Stimulated activated naive CD4-positive, alpha-beta T cell (primary cell): ENCODE data around the gene SMIM44.
"Not testable (repeated sequence)": the region's sequence is repeated elsewhere in the genome, so short reads cannot be mapped to it uniquely, and the experiment has no call there.

Source experiments
- DNase-seq, 6 experiments: peaks; one replicate each; lab custom pipeline; 2025; lab: John Stamatoyannopoulos, UW

SMIM44 gene

DNA sequence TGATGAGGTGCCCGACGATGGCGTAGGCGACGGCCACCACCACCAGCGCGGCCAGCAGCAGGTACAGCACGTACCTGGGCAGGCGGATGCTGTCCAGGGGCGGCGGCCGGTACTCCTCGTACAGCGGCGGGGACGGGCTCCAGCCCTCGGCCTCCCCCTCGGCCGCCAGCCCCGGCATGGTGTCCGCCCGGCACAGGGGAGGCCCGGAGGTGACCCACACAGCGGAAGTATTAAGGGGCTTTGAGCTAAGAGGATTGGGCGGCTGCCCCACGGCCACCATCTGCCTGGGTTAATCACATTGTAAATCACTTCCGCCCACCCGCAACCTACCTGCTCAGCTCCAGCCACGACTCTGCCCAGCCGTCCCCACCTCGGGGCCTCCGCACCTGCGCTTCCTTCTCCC, at the start of gene SMIM44:
Gene SMIM44 (minus strand): TSS at position 216 of the 403 bp plus-strand sequence. CDS start 38 bp downstream, at position 178.
- no peak for DNase-seq

GRCh38 chr19:3533033-3533432, 49.8 kb upstream of the SMIM44 start:
- DNase-seq: no peak

GRCh38 chr19:3532154-3532786, 49.0 kb upstream of the SMIM44 start:
- DNase-seq: no peak

DNA sequence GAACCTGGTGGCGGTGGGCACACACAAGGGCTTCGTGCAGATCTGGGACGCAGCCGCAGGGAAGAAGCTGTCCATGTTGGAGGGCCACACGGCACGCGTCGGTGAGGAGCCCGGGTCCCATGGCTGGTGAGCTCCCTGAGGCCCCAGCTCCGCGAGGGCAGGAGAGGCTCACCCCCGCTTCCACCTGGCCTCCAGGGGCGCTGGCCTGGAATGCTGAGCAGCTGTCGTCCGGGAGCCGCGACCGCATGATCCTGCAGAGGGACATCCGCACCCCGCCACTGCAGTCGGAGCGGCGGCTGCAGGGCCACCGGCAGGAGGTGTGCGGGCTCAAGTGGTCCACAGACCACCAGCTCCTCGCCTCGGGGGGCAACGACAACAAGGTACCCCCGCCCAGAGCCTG, 48.5 kb upstream of the SMIM44 start:
- no peak for DNase-seq

GRCh38 chr19:3530389-3530788, 47.1 kb upstream of the SMIM44 start:
- DNase-seq: no peak

DNA sequence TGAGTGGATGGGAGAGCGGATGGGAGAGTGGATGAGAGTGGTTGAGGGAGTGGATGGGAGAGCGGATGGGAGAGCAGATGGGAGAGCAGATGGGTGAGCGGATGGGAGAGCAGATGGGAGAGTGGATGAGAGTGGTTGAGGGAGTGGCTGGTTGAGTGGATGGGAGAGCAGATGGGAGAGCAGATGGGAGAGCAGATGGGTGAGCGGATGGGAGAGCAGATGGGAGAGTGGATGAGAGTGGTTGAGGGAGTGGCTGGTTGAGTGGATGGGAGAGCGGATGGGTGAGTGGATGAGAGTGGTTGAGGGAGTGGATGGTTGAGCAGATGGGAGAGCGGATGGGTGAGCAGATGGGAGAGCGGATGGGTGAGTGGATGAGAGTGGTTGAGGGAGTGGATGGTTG, 46.1 kb upstream of the SMIM44 start:
- not testable (repeated sequence) for DNase-seq

DNA sequence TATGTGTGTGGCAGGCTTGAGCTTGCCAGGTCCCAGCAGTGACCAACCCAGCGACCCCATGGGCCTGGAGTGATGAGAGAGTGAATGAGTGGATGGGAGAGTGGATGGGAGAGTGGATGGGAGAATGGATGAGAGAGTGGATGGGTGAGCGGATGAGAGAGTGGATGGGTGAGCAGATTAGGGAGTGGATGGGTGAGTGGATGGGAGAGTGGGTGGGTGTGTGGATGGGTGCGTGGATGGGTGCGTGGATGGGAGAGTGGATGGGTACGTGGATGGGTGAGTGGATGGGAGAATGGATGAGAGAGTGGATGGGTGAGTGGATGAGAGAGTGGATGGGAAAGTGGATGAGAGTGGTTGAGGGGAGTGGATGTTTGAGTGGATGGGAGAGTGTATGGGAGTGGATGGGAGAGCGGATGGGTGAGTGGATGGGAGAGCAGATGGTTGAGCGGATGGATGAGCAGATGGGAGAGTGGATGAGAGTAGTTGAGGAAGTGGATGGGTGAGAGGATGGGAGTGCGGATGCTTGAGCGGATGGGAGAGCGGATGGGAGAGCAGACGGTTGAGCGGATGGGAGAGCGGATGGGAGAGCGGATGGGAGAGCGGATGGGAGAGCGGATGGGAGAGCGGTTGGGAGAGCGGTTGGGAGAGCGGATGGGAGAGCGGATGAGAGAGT, 45.4 kb upstream of the SMIM44 start:
- no peak for DNase-seq

DNA sequence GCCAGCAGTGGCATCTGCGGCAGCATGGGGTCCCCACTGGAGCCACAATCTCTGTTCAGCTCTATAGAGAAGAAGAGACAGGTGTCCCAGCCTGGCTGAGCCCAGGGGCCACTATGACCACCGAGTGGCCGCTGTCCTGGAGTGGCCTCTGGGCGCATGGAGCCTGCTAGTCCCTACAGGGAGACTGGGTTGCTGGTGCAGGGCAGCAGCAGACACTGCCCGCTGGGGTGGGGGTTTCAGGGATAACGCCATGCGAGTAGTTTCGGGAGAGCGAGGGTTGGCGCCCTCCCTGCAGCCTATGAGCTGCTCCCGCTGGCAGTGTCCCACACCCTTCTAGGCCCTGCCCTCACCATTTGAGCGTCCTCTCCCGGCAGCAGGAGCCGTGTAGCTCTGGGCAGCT, 44.8 kb upstream of the SMIM44 start:
- no peak for DNase-seq

GRCh38 chr19:3527238-3527910, 44.1 kb upstream of the SMIM44 start:
- DNase-seq: no peak

DNA sequence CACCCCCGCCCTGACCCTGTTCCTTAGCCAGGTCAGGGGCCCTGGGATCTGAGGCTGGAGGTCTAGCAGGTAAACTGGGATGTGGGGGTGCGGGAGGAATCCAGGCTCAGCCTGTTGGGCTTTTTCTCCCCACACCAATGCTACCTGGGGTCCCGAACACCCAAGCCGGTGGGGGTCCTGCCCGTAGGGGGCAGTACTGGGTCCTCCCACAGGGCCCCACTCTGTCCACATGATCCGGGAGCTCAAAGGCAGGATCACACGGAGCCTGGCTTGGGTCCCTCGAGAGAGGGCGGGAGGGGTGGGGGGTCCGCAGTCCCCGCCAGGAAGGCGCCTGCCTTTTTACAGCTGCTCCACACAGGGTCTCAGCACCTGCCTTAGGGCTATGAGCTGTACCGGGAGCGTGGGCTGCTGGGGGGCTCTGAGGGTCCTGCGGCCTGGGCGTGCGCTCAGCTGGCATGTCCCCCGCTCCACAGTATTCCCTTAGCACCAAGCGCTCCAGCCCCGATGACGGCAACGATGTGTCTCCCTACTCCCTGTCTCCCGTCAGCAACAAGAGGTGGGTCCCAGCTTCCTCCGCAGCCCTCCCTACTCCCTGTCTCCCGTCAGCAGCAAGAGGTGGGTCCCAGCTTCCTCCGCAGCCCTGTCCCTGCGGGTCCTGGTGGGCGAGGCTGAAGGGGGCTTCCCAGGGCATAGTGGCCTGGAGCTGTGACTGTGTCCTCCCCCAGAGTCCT, 43.4 kb upstream of the SMIM44 start:
- no peak for DNase-seq

DNA sequence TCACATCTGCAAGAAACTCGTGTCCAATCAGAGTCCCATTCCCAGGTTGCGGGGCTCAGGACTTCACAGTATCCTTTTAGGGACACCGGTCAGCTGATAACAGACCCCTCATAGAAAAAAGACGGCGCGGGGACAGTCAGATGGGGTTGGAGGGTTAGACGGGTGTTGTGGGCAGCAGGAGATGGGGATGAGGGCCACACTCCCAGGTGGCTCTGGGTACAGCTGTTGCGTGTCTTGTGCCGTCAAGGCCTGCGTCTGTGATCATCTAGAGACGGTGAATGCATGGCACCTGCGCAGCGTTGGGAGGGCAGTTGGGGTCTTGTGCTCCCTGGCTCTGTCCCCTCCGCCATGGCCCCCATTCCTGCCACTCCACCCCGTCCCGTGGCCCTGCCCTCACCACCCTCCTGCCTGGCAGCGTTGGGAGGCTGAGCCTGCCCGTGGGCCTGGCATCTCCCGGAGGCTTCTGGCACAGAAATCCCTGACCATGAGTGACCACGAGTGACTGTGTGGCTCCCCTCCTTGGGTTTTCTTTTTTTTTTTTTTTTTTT, 41.7 kb upstream of the SMIM44 start:
- no peak for DNase-seq

GRCh38 chr19:3524078-3524842, 41.0 kb upstream of the SMIM44 start:
- DNase-seq: no peak

DNA sequence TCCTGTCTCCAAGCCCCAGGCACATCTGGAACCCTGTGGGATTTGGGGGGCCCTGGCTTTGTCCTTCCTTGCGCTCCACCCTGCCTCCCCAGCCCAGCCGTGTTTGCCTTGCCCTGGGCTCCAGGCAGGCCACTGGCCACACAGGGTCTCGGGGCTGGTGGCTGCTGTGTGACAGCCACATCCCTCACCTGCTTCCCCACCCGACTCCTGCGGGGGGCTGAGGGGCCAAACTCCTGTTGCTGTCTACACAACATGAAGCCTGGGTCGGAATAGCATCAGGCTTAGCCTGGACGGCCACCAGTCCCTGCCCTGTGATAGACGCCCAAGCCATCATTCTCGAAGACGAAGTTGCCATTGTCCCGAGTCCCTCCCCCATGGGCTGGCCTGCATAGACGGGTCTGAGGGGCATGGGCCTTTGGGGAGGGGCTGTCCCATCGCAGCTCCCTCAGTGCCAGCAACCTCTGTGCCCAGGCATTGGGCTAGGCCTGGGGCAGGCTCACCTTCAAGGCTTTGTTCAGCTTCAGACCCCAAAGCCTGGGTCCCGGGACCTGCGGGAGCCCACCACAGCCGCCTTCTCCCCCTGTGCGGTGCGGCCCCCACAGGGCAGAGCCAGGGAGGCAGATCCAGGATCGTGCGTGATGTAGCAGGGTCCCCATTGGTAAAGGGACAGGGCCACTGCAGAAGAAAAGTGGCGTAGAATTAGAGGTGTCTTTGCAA, 40.3 kb upstream of the SMIM44 start:
- no peak for DNase-seq

DNA sequence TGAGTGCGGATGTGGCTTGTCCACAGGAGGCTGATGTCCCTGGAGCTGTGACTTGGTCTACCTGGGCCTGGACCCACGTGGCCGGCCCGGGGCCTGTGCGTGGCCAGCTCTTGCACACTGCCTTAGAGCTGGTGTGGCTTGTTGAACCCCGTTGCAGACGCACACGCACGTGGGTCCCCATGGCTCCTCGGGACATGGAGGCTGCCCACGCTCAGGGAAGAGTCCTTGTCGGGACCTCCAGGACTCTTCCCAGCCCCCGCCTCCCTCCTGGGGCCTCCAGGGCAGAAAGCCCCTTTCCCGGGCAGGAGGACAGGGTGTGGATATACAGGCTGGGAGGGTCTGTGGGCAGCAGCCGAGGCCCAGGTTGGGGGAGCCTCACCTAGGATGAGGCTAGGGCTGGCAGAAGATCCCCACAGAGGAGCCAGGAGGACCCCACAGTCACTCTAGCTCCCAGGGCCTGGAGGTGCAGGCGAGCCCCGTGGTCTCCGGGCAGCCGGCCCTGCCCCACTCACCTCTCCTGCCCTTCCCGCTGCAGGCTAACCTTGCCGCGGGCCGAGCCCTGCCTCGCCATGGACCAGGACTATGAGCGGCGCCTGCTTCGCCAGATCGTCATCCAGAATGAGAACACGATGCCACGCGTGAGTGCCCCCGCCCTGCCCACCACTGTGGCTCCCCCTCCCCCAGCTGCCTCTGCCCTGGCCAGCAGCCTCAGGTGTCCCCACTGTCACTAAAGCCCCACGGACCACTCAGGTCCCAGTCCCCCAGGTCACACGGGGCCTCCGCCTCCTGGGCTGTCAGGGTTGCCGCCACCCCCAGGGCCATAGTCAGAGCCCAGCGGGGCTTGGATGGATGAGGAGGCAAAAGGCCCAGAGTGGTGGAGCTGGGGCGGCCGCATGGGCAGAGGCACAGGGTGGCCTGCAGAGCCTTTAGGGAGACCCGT, 39.5 kb upstream of the SMIM44 start:
- no peak for DNase-seq

DNA sequence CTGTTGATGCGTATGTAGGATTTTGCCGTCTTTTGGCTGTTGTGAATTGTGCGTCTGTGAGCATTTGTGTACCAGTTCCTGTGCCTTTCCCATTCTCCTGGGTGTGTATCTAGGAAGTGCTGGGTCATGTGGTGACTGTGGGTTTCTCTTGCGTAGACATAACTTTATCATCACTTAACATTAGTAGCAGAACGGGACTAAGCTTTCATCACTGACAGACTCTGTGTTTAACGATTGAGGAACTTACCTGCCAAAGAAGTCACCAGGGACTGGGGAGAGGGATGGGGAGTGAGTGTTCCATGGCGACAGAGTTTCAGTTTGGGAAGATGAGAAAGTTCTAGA, 37.8 kb upstream of the SMIM44 start:
- DNase-seq: no peak

GRCh38 chr19:3520166-3521103, 37.2 kb upstream of the SMIM44 start:
- no peak for DNase-seq

- DNase-seq: no peak
Measured at GRCh38 chr19:3519126-3519525, 35.9 kb upstream of the SMIM44 start.

DNA sequence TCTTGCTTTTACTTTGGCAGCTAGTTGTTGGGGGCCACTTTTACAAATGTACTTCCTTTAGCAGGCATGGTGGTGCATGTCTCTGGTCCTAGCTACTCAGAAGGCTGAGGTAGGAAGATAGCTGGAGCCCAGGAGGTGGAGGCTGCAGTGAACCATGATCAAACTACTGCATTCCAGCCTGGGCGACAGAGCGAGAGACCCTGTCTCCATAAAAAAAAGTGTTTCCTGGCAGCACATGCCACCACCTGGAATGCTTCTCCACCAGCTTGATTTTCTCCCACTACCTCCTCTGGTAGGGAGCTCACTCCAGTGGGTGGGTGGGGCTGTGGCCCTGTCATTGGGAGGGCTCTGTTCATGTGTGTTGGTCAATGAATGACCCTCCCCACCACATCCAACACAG, 35.4 kb upstream of the SMIM44 start:
- DNase-seq: no peak

DNA sequence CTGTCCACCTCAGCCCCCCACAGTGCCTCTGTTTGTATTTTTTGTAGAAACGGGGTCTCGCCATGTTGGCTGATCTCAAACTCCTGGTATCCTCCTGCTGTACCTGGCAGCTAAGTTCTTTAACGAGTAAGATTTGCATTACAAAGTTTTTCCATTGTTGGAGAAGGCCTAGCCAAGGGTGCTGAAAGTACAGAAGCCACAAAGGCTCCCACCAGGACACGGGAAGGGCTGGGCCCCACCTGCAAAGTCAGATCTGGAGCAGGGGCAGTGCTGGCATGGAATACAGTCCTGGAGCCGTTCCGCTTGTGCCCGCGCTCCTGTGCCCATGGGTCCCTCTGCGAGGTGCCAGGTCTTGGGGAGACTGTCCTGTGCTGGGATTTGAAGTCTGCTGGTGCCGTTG, 35.0 kb upstream of the SMIM44 start:
- no peak for DNase-seq
